GM10266 (cell line): ENCODE data around the gene ONECUT2.

ENCODE experiments used
- DNase-seq: peaks from one replicate; pipeline ENCODE4 v3.0.0; 2012; ENCODE audit errors: extremely low spot score
- TF ChIP-seq, protein P1 (sequence below): IDR thresholded peaks from 2 replicates; pipeline ENCODE4 v1.5.1; 2012; ENCODE audit warnings: mild to moderate bottlenecking, low read depth; ENCODE audit not compliant: control insufficient read depth, insufficient read depth; ENCODE audit errors: missing control alignments

The ONECUT2 gene

DNA sequence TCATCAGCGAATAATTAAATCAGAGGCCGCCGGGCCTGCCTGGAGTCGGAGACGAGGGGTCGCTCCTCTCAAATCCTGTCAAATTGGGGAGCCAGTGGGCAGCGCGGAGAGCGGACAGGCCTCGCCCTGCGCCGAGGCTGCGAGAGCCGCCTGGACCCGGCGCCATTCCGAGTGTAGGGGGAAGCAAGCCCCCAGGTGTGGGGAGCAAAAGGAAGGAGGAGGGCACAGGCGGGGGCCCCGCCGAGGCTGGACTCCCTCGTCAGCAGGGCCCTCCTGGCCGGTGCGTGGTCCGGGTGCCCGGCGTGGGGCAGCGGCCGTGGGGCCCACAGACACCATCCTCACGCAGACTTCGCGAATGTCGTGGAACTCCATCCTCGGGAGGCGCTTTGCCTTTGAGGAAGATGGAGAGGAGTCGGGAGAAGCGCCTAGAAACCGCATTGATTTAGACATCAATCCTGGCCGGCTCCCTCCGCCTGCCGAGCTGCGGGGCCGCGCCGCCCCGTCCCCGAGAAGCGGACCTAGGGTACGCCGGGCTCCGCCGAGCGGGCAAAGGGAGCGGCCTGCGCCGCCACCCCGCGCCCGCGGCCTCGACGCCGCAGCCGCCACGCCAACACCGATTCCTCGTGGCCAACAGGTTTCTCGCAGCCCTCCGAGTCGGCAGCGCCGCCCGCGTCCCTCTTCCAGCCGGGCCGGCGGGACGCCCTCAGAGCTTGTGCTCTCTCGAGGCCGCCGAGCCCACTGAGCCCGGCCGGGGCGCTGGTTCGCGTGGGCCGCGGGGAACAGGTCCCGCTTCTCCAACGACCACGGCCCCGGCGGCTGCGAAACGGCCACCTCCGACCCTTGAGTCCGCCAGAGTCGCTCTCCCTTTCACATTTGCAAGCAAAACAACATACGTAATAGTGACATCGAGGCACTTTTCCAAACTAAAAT, 6.7 kb upstream of the ONECUT2 start:
- DNase-seq, result peak; percentile 34
- TF ChIP-seq, protein P1, sequence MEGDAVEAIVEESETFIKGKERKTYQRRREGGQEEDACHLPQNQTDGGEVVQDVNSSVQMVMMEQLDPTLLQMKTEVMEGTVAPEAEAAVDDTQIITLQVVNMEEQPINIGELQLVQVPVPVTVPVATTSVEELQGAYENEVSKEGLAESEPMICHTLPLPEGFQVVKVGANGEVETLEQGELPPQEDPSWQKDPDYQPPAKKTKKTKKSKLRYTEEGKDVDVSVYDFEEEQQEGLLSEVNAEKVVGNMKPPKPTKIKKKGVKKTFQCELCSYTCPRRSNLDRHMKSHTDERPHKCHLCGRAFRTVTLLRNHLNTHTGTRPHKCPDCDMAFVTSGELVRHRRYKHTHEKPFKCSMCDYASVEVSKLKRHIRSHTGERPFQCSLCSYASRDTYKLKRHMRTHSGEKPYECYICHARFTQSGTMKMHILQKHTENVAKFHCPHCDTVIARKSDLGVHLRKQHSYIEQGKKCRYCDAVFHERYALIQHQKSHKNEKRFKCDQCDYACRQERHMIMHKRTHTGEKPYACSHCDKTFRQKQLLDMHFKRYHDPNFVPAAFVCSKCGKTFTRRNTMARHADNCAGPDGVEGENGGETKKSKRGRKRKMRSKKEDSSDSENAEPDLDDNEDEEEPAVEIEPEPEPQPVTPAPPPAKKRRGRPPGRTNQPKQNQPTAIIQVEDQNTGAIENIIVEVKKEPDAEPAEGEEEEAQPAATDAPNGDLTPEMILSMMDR, result no peak

DNA sequence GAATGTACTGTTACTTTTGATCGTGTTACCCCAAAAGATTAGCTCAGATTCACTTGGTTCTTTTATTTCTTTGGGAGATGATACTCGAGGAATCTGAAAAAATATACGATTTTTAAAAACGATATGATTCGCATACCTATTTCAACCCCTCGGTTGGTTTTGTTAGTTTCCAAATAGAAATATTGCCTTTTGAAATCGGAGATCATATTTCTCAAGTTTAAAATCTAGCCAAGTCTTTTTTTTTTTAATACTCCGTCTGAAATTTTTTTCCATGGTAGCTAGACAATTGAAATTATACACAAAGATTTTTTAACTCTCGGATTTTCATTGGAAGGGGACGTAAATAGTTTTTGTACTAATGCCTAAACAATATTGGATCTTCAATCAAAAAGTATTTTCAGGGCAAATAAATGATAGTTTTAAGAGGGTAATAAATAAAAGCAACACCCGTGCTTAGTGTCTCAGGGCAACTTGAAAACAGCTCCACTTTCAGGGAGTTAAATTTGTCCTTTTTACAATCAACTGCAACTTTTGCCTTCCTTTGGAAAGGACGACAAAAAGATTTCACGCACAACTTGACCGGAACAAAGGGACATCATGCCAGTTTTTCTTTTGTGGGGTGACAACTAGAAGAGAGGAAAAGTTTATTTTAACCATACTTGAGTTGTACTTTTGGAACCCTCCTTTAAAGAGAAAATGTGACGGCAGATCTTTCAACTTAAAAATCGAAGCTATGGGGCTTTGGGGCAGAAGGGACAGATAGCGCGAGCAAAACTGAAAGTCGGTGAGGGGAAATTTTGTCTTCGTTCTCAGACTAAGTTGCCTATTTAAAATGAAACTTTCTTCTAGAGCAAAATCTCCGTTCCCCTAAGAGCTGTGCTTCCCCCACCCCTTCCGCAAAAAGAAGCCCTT, 5.8 kb upstream of the ONECUT2 start:
- DNase-seq, result peak; percentile 72
- TF ChIP-seq, protein P1, result no peak

DNA sequence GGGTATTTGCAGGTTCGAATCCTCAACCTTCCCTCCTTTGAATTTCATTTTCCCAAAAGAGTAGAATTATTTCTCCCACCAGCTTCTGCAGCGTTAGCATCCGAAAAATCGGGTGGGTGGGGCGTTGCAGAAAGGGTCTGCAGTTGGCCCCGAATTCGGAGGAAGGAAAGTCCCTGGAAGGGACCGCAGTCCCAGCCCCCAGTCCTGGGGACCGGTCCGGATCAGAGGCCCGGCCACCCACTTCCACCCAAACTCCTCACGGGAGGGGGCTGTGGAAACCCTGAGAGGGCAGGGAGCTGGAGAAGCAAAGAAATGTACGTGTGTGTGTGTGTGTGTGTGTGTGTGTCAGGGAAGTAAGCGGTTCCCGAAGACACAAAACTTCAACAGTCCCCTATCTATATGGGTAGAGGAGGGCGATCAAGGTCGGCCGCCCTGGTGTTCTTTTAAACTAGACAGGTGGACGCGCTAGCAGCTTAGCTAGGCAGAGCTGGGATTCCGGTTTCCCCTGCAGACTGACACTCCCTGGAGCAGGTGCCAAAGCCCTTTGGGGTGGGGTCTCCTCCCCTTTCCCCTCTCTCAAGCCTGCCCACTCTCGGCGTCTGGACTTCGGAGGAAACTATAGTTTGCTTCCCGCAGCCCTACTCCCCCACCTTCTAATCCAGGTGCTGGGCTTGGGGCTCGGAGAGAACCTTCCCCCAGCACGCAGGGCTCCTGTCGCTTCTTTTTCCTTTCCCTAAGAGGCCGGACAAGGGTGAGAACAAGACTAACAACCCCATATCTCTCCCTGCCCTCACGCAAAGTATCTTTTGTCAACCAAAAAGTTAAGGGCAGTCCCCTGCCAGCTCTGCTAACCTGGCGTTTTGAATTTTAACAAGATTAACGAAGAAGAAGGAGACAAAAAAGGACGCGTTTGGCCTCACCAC, 4.8 kb upstream of the ONECUT2 start:
- peak; percentile 22 for DNase-seq
- TF ChIP-seq, protein P1, result no peak

DNA sequence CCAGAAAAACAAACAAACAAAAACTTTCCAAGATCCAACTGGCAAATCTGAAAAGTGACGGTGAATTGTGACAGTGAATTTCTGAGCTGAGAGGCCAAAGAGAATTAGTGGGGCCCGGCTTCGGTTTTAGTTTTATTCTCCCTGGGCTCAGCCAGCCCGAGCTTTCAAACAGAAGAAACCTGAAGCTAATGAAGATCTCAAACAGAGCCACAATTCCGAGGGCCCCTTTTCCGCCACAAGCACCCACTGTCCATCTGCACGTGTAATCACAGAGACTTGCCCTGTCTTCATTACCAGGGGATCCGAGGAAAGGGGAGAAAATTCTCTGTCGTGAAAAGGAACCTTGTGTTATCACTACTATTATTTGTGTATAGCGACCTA, 4.2 kb upstream of the ONECUT2 start:
- DNase-seq, result no peak
- TF ChIP-seq, protein P1, result no peak

DNA sequence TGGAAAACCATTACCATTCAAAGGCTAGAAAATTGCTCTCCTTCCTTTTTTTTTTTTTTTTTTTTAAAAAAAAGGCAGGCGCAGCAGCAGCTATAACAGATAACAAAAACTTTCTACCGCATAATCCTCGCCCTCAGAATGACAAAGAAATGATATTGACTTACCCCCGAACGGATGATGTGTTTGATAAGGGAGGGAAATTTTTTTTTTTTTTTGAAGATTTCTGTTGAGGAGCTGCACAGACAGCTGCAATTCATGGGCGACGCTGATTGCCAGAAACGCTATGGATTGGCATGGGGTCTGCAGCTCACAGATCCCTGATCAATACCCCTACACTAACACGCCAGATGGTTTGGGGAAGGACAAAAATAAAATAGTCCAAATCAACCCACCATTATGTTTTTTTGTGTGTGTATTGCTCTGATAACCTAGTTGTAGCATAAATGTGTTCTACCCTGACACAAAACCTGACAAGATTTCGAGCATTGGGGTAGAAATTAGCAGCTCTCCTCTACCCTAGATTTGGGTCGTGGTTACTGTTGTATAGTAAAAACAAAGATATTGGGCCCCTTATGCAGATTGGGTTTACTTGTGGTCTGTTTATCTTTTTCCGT, 3.6 kb upstream of the ONECUT2 start:
- DNase-seq, result no peak
- TF ChIP-seq, protein P1, result no peak

DNA sequence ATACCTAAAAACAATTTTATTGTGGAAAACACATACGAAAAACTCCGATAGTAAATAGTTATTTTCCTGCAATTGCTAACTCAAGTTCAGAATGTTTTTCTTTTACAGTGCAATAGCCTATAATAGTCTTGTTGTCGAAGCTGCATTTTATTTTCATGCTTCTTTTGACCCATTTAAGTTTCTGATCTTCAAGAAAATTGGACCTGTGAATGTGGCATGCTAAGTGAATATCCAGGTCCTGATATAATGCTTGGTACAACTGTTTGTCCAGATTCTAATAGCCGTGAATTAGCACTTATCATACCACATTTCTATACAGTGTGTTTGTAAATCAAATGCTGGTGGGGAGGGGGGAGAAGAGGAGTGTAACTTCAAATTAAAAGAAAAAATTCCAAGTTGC, 3.0 kb upstream of the ONECUT2 start:
- TF ChIP-seq, protein P1, result no peak
- no peak for DNase-seq
